ENCODE results near the gene ADAMTSL5. TPM values are rescaled to one million over a fixed set of nuclear protein-coding genes. Genes with fewer than 3 reads are reported as not detected.

ADAMTSL5 gene, protein sequence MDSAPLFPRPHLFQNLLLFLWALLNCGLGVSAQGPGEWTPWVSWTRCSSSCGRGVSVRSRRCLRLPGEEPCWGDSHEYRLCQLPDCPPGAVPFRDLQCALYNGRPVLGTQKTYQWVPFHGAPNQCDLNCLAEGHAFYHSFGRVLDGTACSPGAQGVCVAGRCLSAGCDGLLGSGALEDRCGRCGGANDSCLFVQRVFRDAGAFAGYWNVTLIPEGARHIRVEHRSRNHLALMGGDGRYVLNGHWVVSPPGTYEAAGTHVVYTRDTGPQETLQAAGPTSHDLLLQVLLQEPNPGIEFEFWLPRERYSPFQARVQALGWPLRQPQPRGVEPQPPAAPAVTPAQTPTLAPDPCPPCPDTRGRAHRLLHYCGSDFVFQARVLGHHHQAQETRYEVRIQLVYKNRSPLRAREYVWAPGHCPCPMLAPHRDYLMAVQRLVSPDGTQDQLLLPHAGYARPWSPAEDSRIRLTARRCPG
- 3.7 and 5.2 TPM in 2 replicates for total RNA-seq

DNA sequence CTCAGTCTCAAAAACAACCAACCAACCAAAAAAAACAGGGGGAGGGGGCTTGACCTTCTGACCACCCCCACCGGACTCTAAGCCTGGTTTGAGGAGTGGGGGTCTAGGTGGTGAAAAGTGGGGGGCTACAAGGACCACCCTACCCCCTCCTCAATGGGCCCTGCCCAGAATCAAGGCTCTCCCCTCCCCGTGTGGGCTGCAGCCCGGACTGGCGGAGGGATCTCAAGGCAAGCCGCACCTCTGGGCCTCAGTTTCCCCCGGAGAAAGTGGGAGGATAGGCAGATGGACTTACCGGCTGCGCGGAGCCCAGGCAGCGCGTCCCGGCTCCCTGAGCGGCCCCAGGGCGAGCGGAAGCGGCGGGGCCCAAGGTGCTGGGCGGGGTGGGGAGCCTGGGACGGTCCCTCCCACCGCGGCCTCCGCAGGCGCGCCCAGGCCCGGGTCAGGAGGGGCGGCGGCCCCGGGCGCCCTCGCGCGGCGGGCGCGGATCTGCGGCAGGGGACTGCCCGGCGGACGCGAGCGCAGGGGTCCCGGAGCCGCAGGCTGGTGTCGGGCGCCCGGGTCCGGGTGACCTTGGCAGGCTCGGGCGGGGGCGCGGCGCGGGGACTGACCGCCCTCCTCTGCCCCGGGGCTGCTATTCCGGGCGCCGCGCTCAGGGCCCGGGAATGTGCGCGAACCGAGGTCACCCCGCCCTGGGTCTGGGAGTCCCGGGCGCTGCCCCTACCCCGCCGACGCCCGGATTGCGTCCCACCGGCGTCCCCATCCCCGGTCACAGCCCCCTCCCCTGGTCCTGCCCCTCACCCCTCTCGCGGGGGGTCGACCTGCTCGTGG, at the start of gene ADAMTSL5:
ADAMTSL5 (minus strand) TSS at position 349 of the 828 bp plus-strand sequence. CDS start 2,076 bp downstream, outside the sequence.

DNA sequence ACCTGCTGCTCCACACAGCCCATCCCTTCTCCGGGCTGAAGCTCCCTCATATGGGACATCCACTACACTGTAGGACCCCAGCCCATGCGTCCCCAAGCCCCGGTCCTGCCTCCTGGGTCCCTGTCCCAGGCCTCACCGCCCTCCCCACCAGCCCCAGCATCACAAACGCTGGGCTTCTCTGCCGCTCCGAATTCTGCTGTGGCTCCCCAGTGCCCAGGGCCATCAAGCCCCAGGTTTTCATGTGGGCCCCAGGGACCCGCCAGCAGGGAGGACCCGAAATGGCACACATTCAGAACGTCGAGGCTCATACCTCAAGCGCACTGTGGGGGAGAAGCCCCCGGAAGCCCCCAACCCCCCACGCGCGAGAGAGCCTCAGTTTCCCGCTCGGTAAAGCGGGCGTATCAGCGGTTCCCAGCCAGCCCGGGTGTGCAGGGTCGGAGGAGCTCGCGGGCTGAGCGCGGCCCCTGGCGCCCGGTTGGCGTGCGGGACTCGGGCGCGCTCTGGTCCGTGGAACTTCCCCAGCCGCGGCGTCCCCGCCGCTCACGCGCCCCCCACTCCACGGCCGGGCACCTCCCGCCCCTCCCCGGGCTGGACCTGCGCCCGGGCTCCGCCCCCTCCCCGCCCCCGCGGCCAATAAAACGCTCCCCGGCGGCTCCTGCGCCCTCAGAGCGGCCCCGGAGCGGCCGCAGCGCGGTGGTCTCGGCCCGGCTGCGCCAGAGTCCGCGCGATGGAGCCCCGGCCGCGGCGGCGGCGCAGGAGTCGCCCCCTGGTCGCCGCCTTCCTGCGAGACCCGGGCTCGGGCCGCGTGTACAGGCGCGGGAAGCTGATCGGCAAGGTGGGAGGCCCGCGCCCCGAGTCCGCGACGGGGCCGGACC, 10.8 kb upstream of the ADAMTSL5 start, which contains the start of gene PLK5:
PLK5 (plus strand) TSS at position 666 of the 875 bp plus-strand sequence. CDS start 2,920 bp downstream, outside the sequence.

GRCh38 chr19:1491114-1491848, 21.5 kb downstream of the ADAMTSL5 start, which contains the start of gene REEP6:
REEP6 (plus strand) TSS chr19:1491181; CDS start chr19:1491270, 89 bp downstream.

GRCh38 chr19:1490311-1491113, 22.3 kb downstream of the ADAMTSL5 start, which contains the start of gene PCSK4:
PCSK4 (minus strand) TSS chr19:1490350; CDS start chr19:1490346, 4 bp downstream.

DNA sequence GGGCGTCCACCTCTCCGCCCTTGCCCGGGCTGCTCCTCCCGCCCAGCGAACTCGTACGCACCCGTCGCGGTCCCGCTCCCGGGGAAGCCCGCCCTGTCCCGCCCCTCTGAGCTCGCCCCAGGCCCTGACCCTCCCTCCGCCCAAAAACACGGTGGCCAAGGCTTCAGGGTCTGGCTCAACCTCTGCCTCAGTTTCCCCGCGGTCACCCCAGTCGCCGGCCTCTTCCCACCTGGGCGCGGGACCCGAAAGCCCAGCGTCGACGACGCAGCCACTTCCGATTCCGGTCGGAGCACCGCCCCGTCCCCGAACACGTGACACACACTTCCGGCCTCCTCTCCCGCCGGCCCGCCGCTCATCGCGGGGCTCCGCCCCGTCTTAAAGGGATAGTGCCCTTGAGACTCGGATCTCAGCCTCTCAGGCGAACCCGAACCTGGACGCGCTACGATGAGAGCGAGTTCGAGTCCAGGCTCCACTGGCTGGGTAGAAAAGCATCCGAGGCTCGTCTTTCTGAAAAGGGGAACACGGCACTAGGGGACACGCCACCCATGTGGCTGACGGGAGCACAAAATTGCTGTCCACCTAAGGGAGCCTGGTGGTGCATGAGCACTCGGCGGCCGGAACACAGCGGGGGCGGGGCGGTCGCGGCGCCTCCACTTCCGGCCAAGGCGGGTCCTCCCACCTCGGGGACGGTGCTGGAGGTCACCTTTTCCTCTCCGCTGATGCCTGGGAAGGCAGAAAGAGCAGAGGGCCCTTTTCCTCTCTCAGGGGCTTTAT, 33.7 kb downstream of the ADAMTSL5 start, which contains the start of gene C19orf25:
C19orf25 (minus strand) TSS at position 282 of the 774 bp plus-strand sequence. CDS start 312 bp downstream, outside the sequence.

Other genes with a start within 250 kb of the ADAMTSL5 start
- 193 and 255 TPM in 2 replicates for gene CIRBP, start 243.7 kb downstream of the ADAMTSL5 start, total RNA-seq
- gene FAM174C, start 237.5 kb downstream of the ADAMTSL5 start, total RNA-seq, result 81.9 and 109 TPM in 2 replicates
- not detected in 2 replicates for gene EFNA2, start 227.1 kb downstream of the ADAMTSL5 start, total RNA-seq
- gene NDUFS7, start 129.1 kb downstream of the ADAMTSL5 start, total RNA-seq, result 151 and 201 TPM in 2 replicates
- gene GAMT, start 111.5 kb downstream of the ADAMTSL5 start, total RNA-seq, result 28.4 and 31.1 TPM in 2 replicates
- 62.3 and 89.2 TPM in 2 replicates for gene DAZAP1, start 105.4 kb downstream of the ADAMTSL5 start, total RNA-seq
- 2,484 and 5,127 TPM in 2 replicates for gene RPS15, start 74.6 kb downstream of the ADAMTSL5 start, total RNA-seq
- 0.05 and 0.07 TPM in 2 replicates for gene APC2, start 62.9 kb downstream of the ADAMTSL5 start, total RNA-seq
- gene C19orf25, start 33.8 kb downstream of the ADAMTSL5 start, total RNA-seq, result 33.7 and 51.3 TPM in 2 replicates
- 0.28 and 0.71 TPM in 2 replicates for gene PCSK4, start 22.7 kb downstream of the ADAMTSL5 start, total RNA-seq
- 8.3 and 10.4 TPM in 2 replicates for gene REEP6, start 21.8 kb downstream of the ADAMTSL5 start, total RNA-seq
- 0.05 TPM in 1 of 2 replicates, not detected in the other for gene PLK5, start 11.1 kb upstream of the ADAMTSL5 start, total RNA-seq
- gene MEX3D, start 55.3 kb upstream of the ADAMTSL5 start, total RNA-seq, result 55.4 and 66.9 TPM in 2 replicates
- 115 and 122 TPM in 2 replicates for gene MBD3, start 79.8 kb upstream of the ADAMTSL5 start, total RNA-seq
- 89.6 and 117 TPM in 2 replicates for gene UQCR11, start 92.4 kb upstream of the ADAMTSL5 start, total RNA-seq
- gene TCF3, start 139.6 kb upstream of the ADAMTSL5 start, total RNA-seq, result 156 and 180 TPM in 2 replicates
- gene ONECUT3, start 240.5 kb upstream of the ADAMTSL5 start, total RNA-seq, result 0.28 TPM in 2 replicates